Fibroblast of skin of abdomen (primary cell): ENCODE data around the gene DCAF16.

Experiments used
- DNase-seq: peaks from one replicate; pipeline ENCODE4 v3.0.0-alpha.2; 2013

Gene DCAF16

GRCh38 chr4:17781300-17782287 lies 29.0 kb downstream of the DCAF16 start, which contains the start of gene FAM184B:
FAM184B (minus strand) TSS chr4:17781621; CDS start chr4:17781299, 322 bp downstream.
- DNase-seq, result peak; percentile 8

GRCh38 chr4:17780501-17781299 lies 29.9 kb downstream of the DCAF16 start:
- peak; percentile 49 for DNase-seq

GRCh38 chr4:17778431-17778830 lies 32.1 kb downstream of the DCAF16 start:
- no peak for DNase-seq

GRCh38 chr4:17773135-17773698 lies 37.3 kb downstream of the DCAF16 start:
- DNase-seq, result no peak

- no peak for DNase-seq
These were observed 39.2 kb downstream of the DCAF16 start for GRCh38 chr4:17771284-17771908.

GRCh38 chr4:17770845-17771244 lies 39.7 kb downstream of the DCAF16 start:
- no peak for DNase-seq

- no peak for DNase-seq
These were observed 41.0 kb downstream of the DCAF16 start for GRCh38 chr4:17769406-17770174.

- no peak for DNase-seq
These were observed 43.6 kb downstream of the DCAF16 start for GRCh38 chr4:17766826-17767458.

GRCh38 chr4:17765514-17766286 lies 44.9 kb downstream of the DCAF16 start:
- no peak for DNase-seq

GRCh38 chr4:17763931-17764330 lies 46.6 kb downstream of the DCAF16 start:
- no peak for DNase-seq

GRCh38 chr4:17763416-17763815 lies 47.1 kb downstream of the DCAF16 start:
- no peak for DNase-seq

- DNase-seq, result peak; percentile 13
These were observed 47.8 kb downstream of the DCAF16 start for GRCh38 chr4:17762726-17763125.

- DNase-seq, result no peak
These were observed 49.5 kb downstream of the DCAF16 start for GRCh38 chr4:17761062-17761461.

GRCh38 chr4:17760626-17761025 lies 49.9 kb downstream of the DCAF16 start:
- no peak for DNase-seq

- DNase-seq, result no peak
These were observed 52.1 kb downstream of the DCAF16 start for GRCh38 chr4:17758485-17758884.

- DNase-seq, result no peak
These were observed 52.9 kb downstream of the DCAF16 start for GRCh38 chr4:17757621-17758020.

- DNase-seq, result no peak
These were observed 56.9 kb downstream of the DCAF16 start for GRCh38 chr4:17753646-17754045.
